ENCODE measurements around the gene MMGT1.

GRCh38 chrX:135951291-135951690 lies 22.5 kb downstream of the MMGT1 start:
- TF ChIP-seq POLR2A (IDR thresholded peaks at IDR 0.05; ENCODE audit: low read depth, low read length) (no peak), POLR2AphosphoS5 (IDR thresholded peaks at IDR 0.05; ENCODE audit: low read depth, low read length) (no peak)

Measured in GM12892 (cell line).